Measurements from ENCODE around the gene RRAS.

The RRAS gene

DNA sequence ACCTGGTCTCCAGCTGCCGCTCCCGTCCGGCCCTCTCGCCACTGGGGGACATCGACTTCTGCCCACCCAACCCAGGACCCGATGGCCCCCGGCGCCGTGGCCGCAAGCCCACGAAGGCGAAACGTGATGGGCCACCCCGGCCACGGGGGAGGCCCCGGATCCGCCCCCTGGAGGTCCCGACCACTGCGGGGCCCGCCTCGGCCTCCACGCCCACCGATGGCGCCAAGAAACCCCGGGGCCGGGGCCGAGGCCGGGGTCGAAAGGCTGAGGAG, 42.3 kb downstream of the RRAS start:
- no peak for DNase-seq (ENCODE audit: low read depth)
- no peak overlapping the region for H3K4me3 ChIP-seq (ENCODE audit: low read depth, low read length)
- TF ChIP-seq, protein P1, sequence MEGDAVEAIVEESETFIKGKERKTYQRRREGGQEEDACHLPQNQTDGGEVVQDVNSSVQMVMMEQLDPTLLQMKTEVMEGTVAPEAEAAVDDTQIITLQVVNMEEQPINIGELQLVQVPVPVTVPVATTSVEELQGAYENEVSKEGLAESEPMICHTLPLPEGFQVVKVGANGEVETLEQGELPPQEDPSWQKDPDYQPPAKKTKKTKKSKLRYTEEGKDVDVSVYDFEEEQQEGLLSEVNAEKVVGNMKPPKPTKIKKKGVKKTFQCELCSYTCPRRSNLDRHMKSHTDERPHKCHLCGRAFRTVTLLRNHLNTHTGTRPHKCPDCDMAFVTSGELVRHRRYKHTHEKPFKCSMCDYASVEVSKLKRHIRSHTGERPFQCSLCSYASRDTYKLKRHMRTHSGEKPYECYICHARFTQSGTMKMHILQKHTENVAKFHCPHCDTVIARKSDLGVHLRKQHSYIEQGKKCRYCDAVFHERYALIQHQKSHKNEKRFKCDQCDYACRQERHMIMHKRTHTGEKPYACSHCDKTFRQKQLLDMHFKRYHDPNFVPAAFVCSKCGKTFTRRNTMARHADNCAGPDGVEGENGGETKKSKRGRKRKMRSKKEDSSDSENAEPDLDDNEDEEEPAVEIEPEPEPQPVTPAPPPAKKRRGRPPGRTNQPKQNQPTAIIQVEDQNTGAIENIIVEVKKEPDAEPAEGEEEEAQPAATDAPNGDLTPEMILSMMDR (IDR thresholded peaks at IDR 0.05; ENCODE audit: low read depth, low read length, missing control alignments) = no peak

DNA sequence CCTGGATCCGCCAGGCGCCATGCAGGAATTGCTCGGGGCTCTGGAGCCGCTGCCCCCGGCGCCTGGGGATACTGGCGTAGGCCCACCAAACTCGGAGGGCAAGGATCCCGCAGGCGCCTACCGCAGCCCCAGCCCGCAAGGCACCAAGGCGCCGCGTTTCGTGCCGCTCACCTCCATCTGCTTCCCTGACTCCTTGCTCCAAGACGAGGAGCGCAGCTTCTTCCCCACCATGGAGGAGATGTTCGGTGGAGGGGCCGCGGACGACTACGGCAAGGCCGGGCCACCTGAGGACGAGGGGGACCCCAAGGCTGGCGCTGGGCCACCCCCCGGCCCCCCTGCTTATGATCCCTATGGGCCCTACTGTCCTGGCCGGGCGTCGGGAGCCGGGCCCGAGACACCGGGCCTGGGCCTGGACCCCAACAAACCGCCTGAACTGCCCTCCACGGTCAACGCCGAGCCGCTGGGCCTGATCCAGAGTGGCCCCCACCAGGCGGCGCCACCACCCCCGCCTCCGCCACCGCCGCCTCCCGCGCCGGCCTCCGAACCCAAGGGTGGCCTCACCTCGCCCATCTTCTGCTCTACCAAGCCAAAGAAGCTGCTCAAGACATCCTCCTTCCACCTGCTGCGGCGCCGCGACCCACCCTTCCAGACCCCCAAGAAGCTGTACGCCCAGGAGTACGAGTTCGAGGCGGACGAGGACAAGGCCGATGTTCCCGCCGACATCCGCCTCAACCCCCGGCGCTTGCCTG, 42.8 kb downstream of the RRAS start:
- TF ChIP-seq, protein P1 (IDR thresholded peaks at IDR 0.05; ENCODE audit: low read depth, low read length, missing control alignments) = no peak
- no peak overlapping the region for H3K4me3 ChIP-seq (ENCODE audit: low read depth, low read length)
- no peak for DNase-seq (ENCODE audit: low read depth)

DNA sequence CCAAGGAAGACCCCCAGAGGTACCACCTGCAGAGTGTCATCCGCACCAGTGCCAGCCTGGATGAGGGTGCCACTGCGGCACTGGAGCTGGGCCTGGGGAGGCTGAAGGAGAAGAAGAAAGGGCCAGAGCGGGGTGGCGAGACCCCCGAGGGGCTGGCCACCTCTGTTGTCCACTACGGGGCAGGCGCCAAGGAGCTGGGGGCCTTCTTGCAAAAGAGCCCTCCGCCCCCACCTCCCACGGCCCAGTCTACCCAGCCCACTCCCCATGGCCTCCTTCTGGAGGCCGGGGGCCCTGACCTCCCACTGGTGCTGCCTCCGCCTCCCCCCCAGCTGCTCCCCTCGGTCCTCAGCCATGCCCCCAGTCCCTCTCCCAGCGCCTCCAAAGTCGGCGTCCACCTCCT, 43.5 kb downstream of the RRAS start:
- TF ChIP-seq, protein P1 (IDR thresholded peaks at IDR 0.05; ENCODE audit: low read depth, low read length, missing control alignments) = no peak
- no peak overlapping the region for H3K4me3 ChIP-seq (ENCODE audit: low read depth, low read length)
- DNase-seq (ENCODE audit: low read depth) = no peak

DNA sequence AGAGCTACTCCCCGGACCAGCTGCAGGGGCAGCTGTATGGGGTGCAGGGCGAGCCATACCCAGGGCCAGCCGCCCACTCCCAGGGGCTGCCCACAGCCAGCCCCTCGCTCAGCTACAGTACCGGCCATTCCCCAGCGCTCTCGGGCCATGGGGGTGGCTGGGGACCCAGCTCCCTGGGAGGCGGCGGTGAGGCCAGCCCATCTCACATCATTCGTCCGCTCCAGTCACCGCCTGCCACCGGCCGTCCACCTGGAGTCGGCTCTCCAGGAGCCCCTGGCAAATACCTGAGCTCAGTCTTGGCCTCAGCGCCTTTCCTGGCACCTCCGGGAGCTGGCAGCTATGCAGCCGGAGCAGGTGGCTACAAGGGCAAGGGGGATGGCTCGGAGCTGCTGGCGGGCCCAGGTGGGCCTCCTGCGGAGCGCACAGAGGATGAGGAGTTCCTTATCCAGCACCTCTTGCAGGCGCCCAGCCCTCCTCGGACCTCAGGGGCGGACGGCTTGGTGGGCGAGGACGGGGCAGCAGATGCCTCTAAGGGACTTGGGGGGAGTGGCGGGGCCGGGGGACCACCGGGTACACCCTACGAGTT, 44.0 kb downstream of the RRAS start:
- TF ChIP-seq, protein P1 (IDR thresholded peaks at IDR 0.05; ENCODE audit: low read depth, low read length, missing control alignments) = no peak
- no peak overlapping the region for H3K4me3 ChIP-seq (ENCODE audit: low read depth, low read length)
- DNase-seq (ENCODE audit: low read depth) = no peak

DNA sequence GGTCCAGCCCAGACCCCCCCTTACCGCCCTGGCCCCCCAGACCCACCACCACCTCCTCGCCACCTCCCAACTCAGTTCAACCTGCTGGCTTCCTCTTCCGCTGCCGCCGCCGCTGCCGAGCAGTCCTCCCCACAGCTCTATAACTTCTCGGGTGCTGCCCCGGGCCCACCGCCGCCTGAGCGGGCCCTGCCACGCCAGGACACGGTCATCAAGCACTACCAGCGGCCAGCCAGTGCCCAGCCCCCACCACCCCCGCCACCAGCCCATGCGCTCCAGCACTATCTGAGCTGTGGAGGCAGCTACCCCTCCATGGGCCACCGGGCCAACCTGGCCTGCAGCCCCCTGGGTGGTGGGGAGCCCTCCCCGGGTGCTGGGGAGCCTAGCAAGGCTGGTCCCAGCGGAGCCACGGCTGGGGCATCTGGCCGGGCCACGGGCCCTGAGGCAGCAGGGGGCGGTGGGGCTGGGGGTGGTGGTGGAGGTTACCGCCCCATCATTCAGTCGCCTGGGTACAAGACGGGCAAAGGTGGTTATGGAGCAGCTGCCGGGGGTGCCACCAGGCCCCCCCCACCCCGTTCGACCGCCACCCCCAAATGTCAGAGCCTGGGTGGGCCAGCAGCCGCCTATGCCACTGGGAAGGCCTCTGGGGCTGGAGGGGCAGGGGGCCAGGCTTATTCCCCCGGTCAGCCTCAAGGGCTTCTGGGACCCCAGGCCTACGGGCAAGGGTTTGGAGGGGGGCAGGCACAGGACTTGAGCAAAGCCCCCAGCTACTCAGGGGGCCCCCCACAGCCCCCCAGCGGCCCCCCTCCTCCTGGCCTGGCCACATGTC, 44.7 kb downstream of the RRAS start:
- DNase-seq (ENCODE audit: low read depth) = no peak
- TF ChIP-seq, protein P1 (IDR thresholded peaks at IDR 0.05; ENCODE audit: low read depth, low read length, missing control alignments) = no peak
- H3K4me3 ChIP-seq (ENCODE audit: low read depth, low read length) = no peak overlapping the region

DNA sequence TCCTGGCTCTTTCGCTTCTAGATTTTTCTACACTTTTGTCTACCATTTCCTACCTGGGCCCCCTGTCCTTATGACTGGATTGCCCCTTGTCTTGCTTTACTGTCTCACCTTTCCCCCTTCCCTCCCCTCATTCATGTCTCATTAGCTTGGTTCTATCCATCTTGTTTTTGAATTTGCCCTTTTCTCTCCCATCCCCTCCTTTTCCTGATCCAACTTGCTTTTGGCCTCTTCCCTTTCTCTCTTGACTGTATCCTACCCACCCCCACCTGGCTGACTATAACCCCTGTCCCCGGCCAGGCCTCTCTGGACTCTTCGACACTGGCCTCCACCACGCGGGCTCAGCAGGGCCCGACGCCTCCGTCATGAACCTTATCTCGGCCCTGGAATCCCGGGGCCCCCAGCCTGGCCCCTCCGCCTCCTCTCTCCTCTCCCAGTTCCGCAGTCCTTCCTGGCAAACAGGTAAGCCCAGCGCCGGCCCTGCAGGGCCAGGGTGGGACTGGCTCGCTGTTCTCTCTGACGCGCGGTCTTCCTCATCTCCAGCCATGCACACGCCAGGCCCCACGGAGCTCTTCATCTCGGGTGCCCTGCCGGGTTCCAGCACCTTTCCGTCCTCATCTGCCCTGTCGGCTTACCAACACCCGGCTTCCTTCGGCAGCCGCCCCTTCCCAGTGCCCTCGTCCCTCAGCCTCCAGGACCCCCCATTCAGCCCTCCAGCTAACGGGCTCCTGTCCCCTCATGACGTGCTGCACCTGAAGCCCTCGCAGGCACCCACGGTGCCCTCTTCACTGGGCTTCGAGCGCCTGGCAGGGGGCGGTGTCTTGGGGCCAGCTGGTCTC, 45.6 kb downstream of the RRAS start:
- no peak for DNase-seq (ENCODE audit: low read depth)
- no peak overlapping the region for H3K4me3 ChIP-seq (ENCODE audit: low read depth, low read length)
- TF ChIP-seq, protein P1 (IDR thresholded peaks at IDR 0.05; ENCODE audit: low read depth, low read length, missing control alignments) = no peak

Measured in GM12864 (cell line).